ENCODE measurements around the gene GNAT3.

DNA sequence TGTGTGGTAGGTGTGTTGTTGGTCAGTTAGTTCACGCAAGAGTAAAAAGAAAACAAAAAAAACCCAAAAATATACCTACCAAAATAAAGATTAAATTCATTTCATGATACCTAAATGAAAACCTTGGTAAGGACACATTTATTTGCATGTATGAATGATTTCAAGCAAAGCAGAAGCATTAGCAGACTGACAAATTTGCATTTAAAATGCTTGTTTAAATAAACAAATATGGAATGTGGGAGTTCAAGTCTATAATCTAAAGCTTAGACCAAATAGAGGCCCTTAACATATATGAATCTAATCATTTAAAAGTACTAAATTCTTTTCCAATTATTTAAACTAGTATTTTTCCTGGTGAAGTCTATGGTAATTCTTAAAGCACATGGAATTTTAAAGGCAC, 35.8 kb downstream of the GNAT3 start:
- no peak for TF ChIP-seq POLR2A (IDR thresholded peaks at IDR 0.05)
- TF ChIP-seq, protein P1, sequence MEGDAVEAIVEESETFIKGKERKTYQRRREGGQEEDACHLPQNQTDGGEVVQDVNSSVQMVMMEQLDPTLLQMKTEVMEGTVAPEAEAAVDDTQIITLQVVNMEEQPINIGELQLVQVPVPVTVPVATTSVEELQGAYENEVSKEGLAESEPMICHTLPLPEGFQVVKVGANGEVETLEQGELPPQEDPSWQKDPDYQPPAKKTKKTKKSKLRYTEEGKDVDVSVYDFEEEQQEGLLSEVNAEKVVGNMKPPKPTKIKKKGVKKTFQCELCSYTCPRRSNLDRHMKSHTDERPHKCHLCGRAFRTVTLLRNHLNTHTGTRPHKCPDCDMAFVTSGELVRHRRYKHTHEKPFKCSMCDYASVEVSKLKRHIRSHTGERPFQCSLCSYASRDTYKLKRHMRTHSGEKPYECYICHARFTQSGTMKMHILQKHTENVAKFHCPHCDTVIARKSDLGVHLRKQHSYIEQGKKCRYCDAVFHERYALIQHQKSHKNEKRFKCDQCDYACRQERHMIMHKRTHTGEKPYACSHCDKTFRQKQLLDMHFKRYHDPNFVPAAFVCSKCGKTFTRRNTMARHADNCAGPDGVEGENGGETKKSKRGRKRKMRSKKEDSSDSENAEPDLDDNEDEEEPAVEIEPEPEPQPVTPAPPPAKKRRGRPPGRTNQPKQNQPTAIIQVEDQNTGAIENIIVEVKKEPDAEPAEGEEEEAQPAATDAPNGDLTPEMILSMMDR (IDR thresholded peaks at IDR 0.05): no peak

Data from vagina (tissue), 2 donors.